GM12878 (cell line): ENCODE measurements around the gene HIVEP2. TPM values are rescaled to one million over a fixed set of nuclear protein-coding genes. Genes with fewer than 3 reads are reported as not detected.

Experiments
- ATAC-seq: fragments of 200-7000 bp; cut with Tn5 transposase; 3 replicates; pipeline ENCODE4 v1.9.1; 2020; ENCODE audit warnings: mild to moderate bottlenecking, moderate library complexity
- BruUV-seq: library from RNA; stranded (reverse); fragments of 400-500 nt; replicated peaks from 2 replicates; lab custom pipeline; 2021; lab: Mats Ljungman, UMichigan
- CTCF ChIA-PET: fragments of 300-600 bp; sonication (Branson Sonifier 250); formaldehyde crosslinking; extraction: SDS; loops from one replicate; lab custom pipeline; 2021; ENCODE audit warnings: inconsistent platforms; lab: Yijun Ruan, JAX
- POLR2A ChIA-PET: fragments of 350-600 bp; formaldehyde crosslinking; extraction: SDS; loops from one replicate; lab custom pipeline; 2021; ENCODE audit warnings: inconsistent platforms; lab: Charles Lee
- RAD21 ChIA-PET: fragments of 300-600 bp; sonication (Branson Sonifier 250); formaldehyde crosslinking; loops from one replicate; lab custom pipeline; 2023; ENCODE audit warnings: antibody characterized with exemption; ENCODE audit not compliant: unreplicated experiment; lab: Charles Lee
- SMC1A ChIA-PET: fragments of 300-600 bp; sonication (Branson Sonifier 250); formaldehyde crosslinking; loops from one replicate; lab custom pipeline; 2023; ENCODE audit not compliant: unreplicated experiment, uncharacterized antibody; lab: Charles Lee
- DNase-seq: peaks from one replicate; pipeline ENCODE4 v3.0.0-alpha.2; 2011; ENCODE audit warnings: low read depth, low spot score
- FAIRE-seq: peaks from 3 replicates; lab custom pipeline; 2011; peaks lifted over from hg19 to GRCh38; lab: Jason Lieb, UNC
- H2AFZ ChIP-seq: 2 replicates; pipeline ENCODE4 v1.6.0; 2011; ENCODE audit warnings: low read depth, low read length, control low read depth; ENCODE audit not compliant: control insufficient read depth
- H3K27ac ChIP-seq: 2 replicates; pipeline ENCODE4 v1.5.1; 2011; ENCODE audit warnings: control low read depth; ENCODE audit not compliant: control insufficient read depth, insufficient read depth
- H3K27me3 ChIP-seq, 2 experiments: replicated peaks in 1 of 2; 2 replicates each; pipeline versions ENCODE4 v1.6.0 to v1.6.1; 2011; ENCODE audit warnings: low read length in 1 of 2; ENCODE audit not compliant: control insufficient read depth in 2 of 2, insufficient read depth in 2 of 2
- H3K36me3 ChIP-seq, 2 experiments: 2 replicates each; pipeline ENCODE4 v1.5.1; 2011; ENCODE audit warnings: low read length in 1 of 2; ENCODE audit not compliant: control insufficient read depth in 2 of 2, insufficient read depth in 2 of 2
- H3K4me1 ChIP-seq: 2 replicates; pipeline ENCODE4 v1.6.1; 2011; ENCODE audit warnings: mild to moderate bottlenecking, low read length, moderate library complexity, mixed read lengths; ENCODE audit not compliant: control insufficient read depth, insufficient read depth
- H3K4me2 ChIP-seq: 2 replicates; pipeline ENCODE4 v1.6.0; 2011; ENCODE audit warnings: control low read depth; ENCODE audit not compliant: control insufficient read depth, insufficient read depth
- H3K4me3 ChIP-seq: fragments of 200-600 bp; sonication (generic); 2 replicates; pipeline ENCODE4 v1.5.1; 2016
- H3K79me2 ChIP-seq: 2 replicates; pipeline ENCODE4 v1.6.0; 2011; ENCODE audit warnings: low read length; ENCODE audit not compliant: control insufficient read depth, insufficient read depth
- H3K9ac ChIP-seq: 2 replicates; pipeline ENCODE4 v1.8.0; 2011; ENCODE audit warnings: low read length, control low read depth, mixed read lengths; ENCODE audit not compliant: control insufficient read depth, insufficient read depth
- H3K9me3 ChIP-seq: replicated peaks from 3 replicates; pipeline ENCODE4 v1.5.1; 2011; ENCODE audit warnings: mild to moderate bottlenecking, low read length; ENCODE audit not compliant: control insufficient read depth, insufficient read depth
- H4K20me1 ChIP-seq: 2 replicates; pipeline ENCODE4 v1.6.0; 2011; ENCODE audit not compliant: control insufficient read depth, insufficient read depth
- RAD21 ChIP-seq: IDR thresholded peaks from 2 replicates; pipeline ENCODE4 v1.6.1; 2011; ENCODE audit warnings: mild to moderate bottlenecking, low read depth, low read length, moderate library complexity; ENCODE audit not compliant: insufficient read depth
- SMC3 ChIP-seq: IDR thresholded peaks from 2 replicates; pipeline ENCODE4 v1.6.1; 2011; ENCODE audit warnings: low read length, improper control_type of control experiment, borderline replicate concordance
- ZBTB11 ChIP-seq: fragments of 450-650 bp; formaldehyde crosslinking; IDR thresholded peaks from 2 replicates; pipeline ENCODE4 v1.5.0; 2022; ENCODE audit warnings: mild to moderate bottlenecking, missing genetic modification characterization
- WGBS: methylation state at CpG from one replicate; pipeline ENCODE4 v1.1.6; 2016; ENCODE audit warnings: low lambda C conversion rate; ENCODE audit not compliant: insufficient replicate concordance, insufficient coverage; ENCODE audit errors: missing lambda C conversion rate; 5-methylcytosine and 5-hydroxymethylcytosine counted together
- in situ Hi-C: fragments of 300-500 bp; cut with MboI; formaldehyde crosslinking; loops from 9 replicates; pipeline ENCODE4 v1.14.3; 2018; ENCODE audit warnings: mixed read lengths
- intact Hi-C: fragments of 100-400 bp; cut with micrococcal nuclease; formaldehyde crosslinking; loops from one replicate; pipeline ENCODE4 v1.14.2; 2022; ENCODE audit not compliant: unreplicated experiment
- polyA plus RNA-seq, 11 experiments: library from polyadenylated mRNA; depleted of rRNA in 4 of 11; unstranded in 6 of 11; stranded (reverse) in 5 of 11; fragments of >200 nt; fragmentation: Nextera tagmentation in 4 of 11; fragmentation: Illumina TruSeq in 1 of 11; extraction: Ambion mirVana in 4 of 11; extraction: Trizol in 1 of 11; gene quantifications; 1 replicate in 1 of 11; 2 replicates in 10 of 11; pipeline versions ENCODE4 v1.2.1 to v1.2.3, GENCODE V29; 2011 to 2016; ENCODE audit warnings: inconsistent platforms in 2 of 11, missing spikeins in 2 of 11, low read depth in 1 of 11
- total RNA-seq, 4 experiments: library from RNA; depleted of rRNA in 3 of 4; stranded (reverse); fragments of >200 nt in 3 of 4; fragmentation: Illumina TruSeq in 1 of 4; extraction: Trizol in 1 of 4; gene quantifications; 2 replicates each; pipeline versions ENCODE4 v1.2.1 to v1.2.3, GENCODE V29; 2013 to 2021
- TF ChIP-seq, protein P1 (sequence below), 3 experiments: IDR thresholded peaks in 2 of 3; conservative IDR thresholded peaks in 1 of 3; 2 replicates each; pipeline ENCODE4 v1.5.1; 2011; ENCODE audit warnings: low read depth in 3 of 3, low read length in 3 of 3, mild to moderate bottlenecking in 3 of 3, control low read depth in 2 of 3, moderate library complexity in 2 of 3, inconsistent platforms in 1 of 3, mixed read lengths in 1 of 3; ENCODE audit not compliant: control insufficient read depth in 2 of 3, insufficient read depth in 1 of 3; ENCODE audit errors: extremely low read depth in 1 of 3

Gene HIVEP2
- total and polyA plus RNA-seq, 10 of the 15 experiments (the other 5 are each of a cell fraction or from before 2014, with no cell fraction given): 1.2 to 15.7 (median 10.2) TPM

- no peaks in the 10 kb centered on the region for H3K79me2 ChIP-seq
- ATAC-seq (peak; percentile 92), DNase-seq (no peak), FAIRE-seq (no peak)
- no peak overlapping the region for H3K4me2 ChIP-seq
- no peak overlapping the region for H3K4me3 ChIP-seq
- SMC1A ChIA-PET: interaction anchor here (0.8 to 6.6 kb wide), 28 partner anchors 10 to 533 kb away, joined by 3 to 33 read pairs (median 4); no protein-coding TSS in a partner anchor
- H3K36me3 ChIP-seq: no peaks in the 10 kb centered on the region
- H2AFZ ChIP-seq: no peak overlapping the region
- POLR2A ChIA-PET: interaction anchor here (0.7 kb wide), 1 partner anchor 139 kb away, joined by 3 read pairs; no protein-coding TSS in a partner anchor
- intact Hi-C loops (loop anchor here (1.0 to 10.0 kb wide), 4 partner anchors 96 to 281 kb away; no protein-coding TSS in a partner anchor), in situ Hi-C loops (no loop called here)
- TF ChIP-seq, protein P1, sequence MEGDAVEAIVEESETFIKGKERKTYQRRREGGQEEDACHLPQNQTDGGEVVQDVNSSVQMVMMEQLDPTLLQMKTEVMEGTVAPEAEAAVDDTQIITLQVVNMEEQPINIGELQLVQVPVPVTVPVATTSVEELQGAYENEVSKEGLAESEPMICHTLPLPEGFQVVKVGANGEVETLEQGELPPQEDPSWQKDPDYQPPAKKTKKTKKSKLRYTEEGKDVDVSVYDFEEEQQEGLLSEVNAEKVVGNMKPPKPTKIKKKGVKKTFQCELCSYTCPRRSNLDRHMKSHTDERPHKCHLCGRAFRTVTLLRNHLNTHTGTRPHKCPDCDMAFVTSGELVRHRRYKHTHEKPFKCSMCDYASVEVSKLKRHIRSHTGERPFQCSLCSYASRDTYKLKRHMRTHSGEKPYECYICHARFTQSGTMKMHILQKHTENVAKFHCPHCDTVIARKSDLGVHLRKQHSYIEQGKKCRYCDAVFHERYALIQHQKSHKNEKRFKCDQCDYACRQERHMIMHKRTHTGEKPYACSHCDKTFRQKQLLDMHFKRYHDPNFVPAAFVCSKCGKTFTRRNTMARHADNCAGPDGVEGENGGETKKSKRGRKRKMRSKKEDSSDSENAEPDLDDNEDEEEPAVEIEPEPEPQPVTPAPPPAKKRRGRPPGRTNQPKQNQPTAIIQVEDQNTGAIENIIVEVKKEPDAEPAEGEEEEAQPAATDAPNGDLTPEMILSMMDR (IDR thresholded peaks at IDR 0.05 in 2 of 3, conservative IDR thresholded peaks at IDR 0.05 in 1 of 3; ENCODE audit: control insufficient read depth in 2 of 3, extremely low read depth in 1 of 3, insufficient read depth in 1 of 3, low read depth in 3 of 3, low read length in 3 of 3): peak; percentile 46 to 60 (median 56); a peak in 5 of 6 replicates
- TF ChIP-seq ZBTB11 (CRISPR knock-in tag) (no peak), RAD21 (peak; percentile 67), SMC3 (peak; percentile 76)
- H3K27me3 ChIP-seq: no peaks in the 10 kb centered on the region
- no peak overlapping the region for H3K9ac ChIP-seq
- CTCF ChIA-PET: interaction anchor here (0.7 to 4.1 kb wide), 32 partner anchors 9 to 280 kb away, joined by 3 to 29 read pairs (median 4); no protein-coding TSS in a partner anchor
- no peaks in the 10 kb centered on the region for H3K4me1 ChIP-seq
- H3K9me3 ChIP-seq: no peaks in the 10 kb centered on the region
- H4K20me1 ChIP-seq: no peaks in the 10 kb centered on the region
- H3K27ac ChIP-seq: no peak overlapping the region
- 90% methylated on average over 2 of the region's 2 CpGs for WGBS
- no TSS peak for BruUV-seq
- RAD21 ChIA-PET: interaction anchor here (0.8 to 2.8 kb wide), 10 partner anchors 29 to 280 kb away, joined by 3 to 19 read pairs (median 5); no protein-coding TSS in a partner anchor
These were observed 198.5 kb downstream of the HIVEP2 start for GRCh38 chr6:142746524-142746923.
